A549 (cell line): ENCODE results near the gene SKIL. TPM values are rescaled to one million over a fixed set of nuclear protein-coding genes. Genes with fewer than 3 reads are reported as not detected.

ENCODE experiments used
- ATAC-seq, 2 experiments: fragments of 200-7000 bp in 1 of 2; fragments of >200 bp in 1 of 2; cut with Nextera tagmentation in 1 of 2; cut with Tn5 transposase in 1 of 2; 3 replicates each; pipeline versions ENCODE4 v1.8.0 to v1.9.1; 2018 to 2020; ENCODE audit warnings: mild to moderate bottlenecking in 1 of 2, moderate library complexity in 1 of 2
- CTCF ChIA-PET: fragments of 300-600 bp; sonication (Branson Sonifier 250); formaldehyde crosslinking; extraction: SDS; loops from one replicate; lab custom pipeline; 2021; ENCODE audit warnings: antibody characterized with exemption, inconsistent platforms; lab: Yijun Ruan, JAX
- POLR2A ChIA-PET: fragments of 350-600 bp; formaldehyde crosslinking; extraction: SDS; loops from one replicate; lab custom pipeline; 2021; ENCODE audit warnings: antibody characterized with exemption, inconsistent platforms; lab: Yijun Ruan, JAX
- DNase-seq, 2 experiments: peaks; one replicate each; pipeline versions ENCODE4 v3.0.0 to v3.0.0-alpha.2; 2011 to 2016; ENCODE audit warnings: low read depth in 1 of 2, low spot score in 1 of 2
- FAIRE-seq: peaks from 2 replicates; lab custom pipeline; 2011; peaks lifted over from hg19 to GRCh38; lab: Jason Lieb, UNC
- H3K27ac ChIP-seq, 2 experiments: fragments of >200 bp; sonication (Bioruptor Twin); formaldehyde crosslinking; 3 replicates each; pipeline ENCODE4 v1.5.1; 2016 to 2017
- H3K4me1 ChIP-seq: fragments of >200 bp; sonication (Bioruptor Twin); formaldehyde crosslinking; 3 replicates; pipeline ENCODE4 v1.6.1; 2016
- H3K4me2 ChIP-seq: fragments of >200 bp; sonication (Bioruptor Twin); formaldehyde crosslinking; 3 replicates; pipeline ENCODE4 v1.6.1; 2016
- H3K4me3 ChIP-seq: fragments of >200 bp; sonication (Bioruptor Twin); formaldehyde crosslinking; 3 replicates; pipeline ENCODE4 v1.5.1; 2016
- H3K9me3 ChIP-seq: fragments of >200 bp; sonication (Bioruptor Twin); formaldehyde crosslinking; 3 replicates; pipeline ENCODE4 v1.6.1; 2016
- ATOH8 ChIP-seq: fragments of 250-450 bp; sonication (Bioruptor Pico); IDR thresholded peaks from 2 replicates; pipeline ENCODE4 v1.5.0; 2020; ENCODE audit warnings: low read depth, mild to moderate bottlenecking, moderate library complexity
- BCL3 ChIP-seq: fragments of >200 bp; sonication (Bioruptor Twin); formaldehyde crosslinking; IDR thresholded peaks from 3 replicates; pipeline ENCODE4 v1.6.1; 2016
- BHLHE40 ChIP-seq: IDR thresholded peaks from 2 replicates; pipeline ENCODE4 v1.6.1; 2012; ENCODE audit warnings: low read depth, low read length, inconsistent platforms
- CBX2 ChIP-seq: fragments of 200-600 bp; sonication (generic); IDR thresholded peaks from 2 replicates; pipeline ENCODE4 v1.6.1; 2016; ENCODE audit warnings: low read depth, mild to moderate bottlenecking, borderline replicate concordance
- CBX8 ChIP-seq: fragments of 200-600 bp; sonication (generic); IDR thresholded peaks from 2 replicates; pipeline ENCODE4 v1.6.1; 2016
- CHD2 ChIP-seq: fragments of 150-350 bp; IDR thresholded peaks from 2 replicates; pipeline ENCODE4 v1.6.1; 2014; ENCODE audit warnings: low read length; ENCODE audit not compliant: partially characterized antibody
- E2F6 ChIP-seq: IDR thresholded peaks from 2 replicates; pipeline ENCODE4 v1.6.1; 2012; ENCODE audit warnings: low read depth, borderline replicate concordance
- EHF ChIP-seq: fragments of 250-450 bp; sonication (Bioruptor Pico); IDR thresholded peaks from 2 replicates; pipeline ENCODE4 v1.5.0; 2020; ENCODE audit warnings: mild to moderate bottlenecking
- EP300 ChIP-seq, 2 experiments: fragments of >200 bp; sonication (Bioruptor Twin); formaldehyde crosslinking; IDR thresholded peaks; 2 replicates in 1 of 2; 3 replicates in 1 of 2; pipeline ENCODE4 v1.6.1; 2016 to 2017
- ESRRA ChIP-seq: fragments of 150-350 bp; IDR thresholded peaks from 2 replicates; pipeline ENCODE4 v1.6.1; 2014; ENCODE audit warnings: mild to moderate bottlenecking, low read length, borderline replicate concordance
- FOXS1 ChIP-seq: fragments of 250-450 bp; sonication (Bioruptor Pico); IDR thresholded peaks from 2 replicates; pipeline ENCODE4 v1.5.0; 2020; ENCODE audit warnings: mild to moderate bottlenecking, moderate library complexity
- GATA3 ChIP-seq: IDR thresholded peaks from 2 replicates; pipeline ENCODE4 v1.6.1; 2012; ENCODE audit warnings: borderline replicate concordance
- HES2 ChIP-seq: fragments of >200 bp; sonication (Bioruptor Twin); formaldehyde crosslinking; IDR thresholded peaks from 2 replicates; pipeline ENCODE4 v1.6.1; 2016
- HOXB13 ChIP-seq: fragments of 250-450 bp; sonication (Bioruptor Pico); IDR thresholded peaks from 2 replicates; pipeline ENCODE4 v1.5.0; 2020; ENCODE audit warnings: low read depth, mild to moderate bottlenecking, moderate library complexity
- HOXB5 ChIP-seq: fragments of 250-450 bp; sonication (Bioruptor Pico); IDR thresholded peaks from 2 replicates; pipeline ENCODE4 v1.5.0; 2020; ENCODE audit warnings: mild to moderate bottlenecking, moderate library complexity
- JUN ChIP-seq, 2 experiments: fragments of >200 bp; sonication (Bioruptor Twin); formaldehyde crosslinking; IDR thresholded peaks; 2 replicates in 1 of 2; 3 replicates in 1 of 2; pipeline ENCODE4 v1.6.1; 2016 to 2017
- KDM1A ChIP-seq: fragments of 200-600 bp; sonication (generic); IDR thresholded peaks from 2 replicates; pipeline ENCODE4 v1.6.1; 2016; ENCODE audit warnings: low read depth, mild to moderate bottlenecking
- MAFK ChIP-seq: fragments of 450-650 bp; IDR thresholded peaks from 2 replicates; pipeline ENCODE4 v1.6.1; 2014; ENCODE audit not compliant: partially characterized antibody
- MAZ ChIP-seq: fragments of 150-350 bp; IDR thresholded peaks from 2 replicates; pipeline ENCODE4 v1.6.1; 2014; ENCODE audit warnings: antibody characterized with exemption, low read depth, low read length, borderline replicate concordance
- MYC ChIP-seq: IDR thresholded peaks from 2 replicates; pipeline ENCODE4 v1.6.1; 2012; ENCODE audit warnings: mild to moderate bottlenecking, inconsistent platforms, low read length, improper control_type of control experiment, borderline replicate concordance
- NFE2L2 ChIP-seq: fragments of 150-350 bp; conservative IDR thresholded peaks from 2 replicates; pipeline ENCODE4 v1.6.1; 2014; ENCODE audit warnings: low read length
- NR3C1 ChIP-seq: fragments of >200 bp; sonication (Bioruptor Twin); formaldehyde crosslinking; IDR thresholded peaks from 3 replicates; pipeline ENCODE4 v1.6.1; 2017
- PBX3 ChIP-seq: IDR thresholded peaks from 2 replicates; pipeline ENCODE4 v1.6.1; 2012
- POLR2AphosphoS2 ChIP-seq: conservative IDR thresholded peaks from 2 replicates; pipeline ENCODE4 v1.6.1; 2012; ENCODE audit warnings: low read length, improper control_type of control experiment, inconsistent platforms
- REST ChIP-seq: fragments of 200-600 bp; sonication (generic); IDR thresholded peaks from 2 replicates; pipeline ENCODE4 v1.6.1; 2016; ENCODE audit warnings: antibody characterized with exemption, mild to moderate bottlenecking, moderate library complexity
- SMC3 ChIP-seq: fragments of >200 bp; sonication (Bioruptor Twin); formaldehyde crosslinking; IDR thresholded peaks from 3 replicates; pipeline ENCODE4 v1.6.1; 2018; ENCODE audit warnings: inconsistent platforms
- SREBF2 ChIP-seq: fragments of 450-650 bp; IDR thresholded peaks from 2 replicates; pipeline ENCODE4 v1.6.1; 2014; ENCODE audit warnings: mild to moderate bottlenecking, moderate library complexity
- TP53 ChIP-seq: fragments of 250-450 bp; sonication (Bioruptor Pico); IDR thresholded peaks from 2 replicates; pipeline ENCODE4 v1.5.0; 2021; ENCODE audit warnings: mild to moderate bottlenecking, moderate library complexity
- USF2 ChIP-seq: fragments of 450-650 bp; IDR thresholded peaks from 2 replicates; pipeline ENCODE4 v1.6.1; 2014; ENCODE audit warnings: antibody characterized with exemption
- ZNF302 ChIP-seq: fragments of 250-450 bp; sonication (Bioruptor Pico); IDR thresholded peaks from 2 replicates; pipeline ENCODE4 v1.9.0; 2021; ENCODE audit warnings: inconsistent platforms, mild to moderate bottlenecking, moderate library complexity
- whole genome bisulfite sequencing: methylation state at CpG from one replicate; pipeline ENCODE4 v1.1.6; 2017; ENCODE audit errors: missing lambda C conversion rate; 5-methylcytosine and 5-hydroxymethylcytosine counted together
- polyA minus RNA-seq: library from RNA; depleted of rRNA, polyadenylated mRNA; stranded (reverse); fragments of >200 nt; gene quantifications from 2 replicates; pipeline ENCODE4 v1.2.3, GENCODE V29; 2011; rRNA and poly(A)+ RNA removed
- polyA plus RNA-seq, 4 experiments: library from polyadenylated mRNA; depleted of rRNA in 3 of 4; stranded (reverse); fragments of >200 nt; fragmentation: RNase III in 1 of 4; extraction: RNeasy Plus Mini Kit Qiagen cat#74134 plus additional on column Dnase treatment in 1 of 4; gene quantifications; 2 replicates in 3 of 4; 3 replicates in 1 of 4; pipeline ENCODE4 v1.2.3, GENCODE V29; 2011 to 2017

Gene SKIL
- 53.7 and 64.2 TPM in 2 replicates for polyA plus RNA-seq (2011; rRNA removed)
- polyA plus RNA-seq (2012; cell fraction: cytosol; rRNA removed) = 7.8 and 8.5 TPM in 2 replicates
- 5.7 and 7.8 TPM in 2 replicates for polyA plus RNA-seq (2012; cell fraction: nucleus; rRNA removed)
- 39.6 to 43.8 TPM (median 40.3 TPM) in 3 replicates for polyA plus RNA-seq (2017; fragmentation: RNase III; extraction: RNeasy Plus Mini Kit Qiagen cat#74134 plus additional on column Dnase treatment)
- 137 and 140 TPM in 2 replicates for polyA minus RNA-seq

GRCh38 chr3:170357176-170358041 lies at the start of gene SKIL:
Gene SKIL, plus strand, starts transcription at chr3:170357715. Its CDS starts 2,617 bp downstream, at chr3:170360332.
- Histone ChIP-seq H3K27ac (peak within 1 kb of the TSS; percentile 99), H3K4me2 (peak within 1 kb of the TSS; percentile 98), H3K4me1 (peaks cover 49% of the 10 kb centered on the region), H3K9me3 (no peaks in the 10 kb centered on the region), H3K4me3 (peak within 1 kb of the TSS; percentile 75)
- ATAC-seq = peak; percentile 69 to 76
- ChIA-PET CTCF (interaction anchor here (0.6 to 2.4 kb wide), 19 partner anchors 9 to 77 kb away, joined by 3 to 12 read pairs (median 4); no protein-coding TSS in a partner anchor), POLR2A (interaction anchor here (0.5 to 2.5 kb wide), 24 partner anchors 9 to 585 kb away, joined by 3 to 15 read pairs (median 5); partner anchors contain the start of genes PHC3, PRKCI and RPL22L1)
- 0% methylated on average over 45 of the region's 124 CpGs for WGBS
- FAIRE-seq = no peak
- peak; percentile 80 to 97 for DNase-seq
- TF ChIP-seq HOXB13 (no peak), FOXS1 (no peak), MYC (peak; percentile 39; the same call in 1 of the 2 replicates), MAFK (no peak), ESRRA (no peak), EHF (CRISPR knock-in tag) (no peak), KDM1A (no peak), POLR2AphosphoS2 (no peak), ZNF302 (CRISPR knock-in tag) (no peak), HOXB5 (peak; percentile 82), CHD2 (no peak), BCL3 (peak; percentile 31; the same call in 1 of the 3 replicates), JUN (IDR thresholded peaks at IDR 0.05) (peak in 1 of 2 experiments; percentile 71; a peak in 2 of 5 replicates), BHLHE40 (no peak), TP53 (CRISPR knock-in tag) (no peak), PBX3 (peak; percentile 71), EP300 (IDR thresholded peaks at IDR 0.05) (peak; percentile 60 to 68; a peak in 4 of 5 replicates), SREBF2 (no peak), HES2 (peak; percentile 80), ATOH8 (CRISPR knock-in tag) (no peak), GATA3 (peak; percentile 74; the same call in 1 of the 2 replicates), USF2 (no peak), E2F6 (no peak), NFE2L2 (no peak), SMC3 (no peak), REST (no peak), CBX8 (no peak), MAZ (no peak), CBX2 (no peak), NR3C1 (no peak)
